Measurements from ENCODE around the gene PRR18.
A peak's percentile ranks its signal among the peaks of the same experiment; 100 is the strongest.

The PRR18 gene

GRCh38 chr6:166318227-166318626 is 10.0 kb upstream of the PRR18 start:
- Histone ChIP-seq H3K9ac (ENCODE audit: low read depth, low read length) (no peak overlapping the region), H3K79me2 (ENCODE audit: insufficient read depth, low read length) (no peaks in the 10 kb centered on the region), H2AFZ (ENCODE audit: low read depth, low read length) (no peak overlapping the region), H3K9me3 (ENCODE audit: insufficient read depth, low read length, severe bottlenecking) (no peaks in the 10 kb centered on the region), H3K4me1 (ENCODE audit: insufficient read depth, low read length) (peaks cover 2% of the 10 kb centered on the region; the same call in 1 of the 2 replicates), H3K27ac (ENCODE audit: low read length) (no peak overlapping the region), H3K4me2 (ENCODE audit: insufficient read depth, low read length) (no peak overlapping the region), H3K4me3 (ENCODE audit: low read depth in 1 of 2, low read length in 2 of 2) (no peak overlapping the region), H3K27me3 (ENCODE audit: insufficient read depth, low read length, poor library complexity) (no peaks in the 10 kb centered on the region), H3K36me3 (ENCODE audit: insufficient read depth, low read length) (peaks cover 29% of the 10 kb centered on the region), H4K20me1 (ENCODE audit: insufficient read depth, low read length) (0 out of 2 replicates have a peak, but pooled peaks cover 10% of the 10 kb centered on the region)
- TF ChIP-seq EZH2 (IDR thresholded peaks at IDR 0.05; ENCODE audit: borderline replicate concordance, low read depth, low read length, severe bottlenecking) = no peak
- TF ChIP-seq CTCF (IDR thresholded peaks at IDR 0.05; ENCODE audit: borderline replicate concordance, extremely low read depth, low read length, poor library complexity, severe bottlenecking) = no peak
- ATAC-seq (ENCODE audit: insufficient read depth, low read depth) (peak; percentile 52; the same call in 2 of the 3 replicates), DNase-seq (no peak)

GRCh38 chr6:166317261-166318212 is 9.3 kb upstream of the PRR18 start:
- Histone ChIP-seq H4K20me1 (ENCODE audit: insufficient read depth, low read length) (0 out of 2 replicates have a peak, but pooled peaks cover 10% of the 10 kb centered on the region), H3K4me1 (ENCODE audit: insufficient read depth, low read length) (peaks cover 2% of the 10 kb centered on the region; the same call in 1 of the 2 replicates), H3K4me2 (ENCODE audit: insufficient read depth, low read length) (no peak overlapping the region), H2AFZ (ENCODE audit: low read depth, low read length) (no peak overlapping the region), H3K9me3 (ENCODE audit: insufficient read depth, low read length, severe bottlenecking) (no peaks in the 10 kb centered on the region), H3K79me2 (ENCODE audit: insufficient read depth, low read length) (no peaks in the 10 kb centered on the region), H3K36me3 (ENCODE audit: insufficient read depth, low read length) (peaks cover 25% of the 10 kb centered on the region), H3K4me3 (ENCODE audit: low read depth in 1 of 2, low read length in 2 of 2) (no peak overlapping the region), H3K27me3 (ENCODE audit: insufficient read depth, low read length, poor library complexity) (no peaks in the 10 kb centered on the region), H3K27ac (ENCODE audit: low read length) (no peak overlapping the region), H3K9ac (ENCODE audit: low read depth, low read length) (no peak overlapping the region)
- no peak for DNase-seq
- ATAC-seq (ENCODE audit: insufficient read depth, low read depth) = peak; percentile 5; the same call in 1 of the 3 replicates
- TF ChIP-seq CTCF (IDR thresholded peaks at IDR 0.05; ENCODE audit: borderline replicate concordance, extremely low read depth, low read length, poor library complexity, severe bottlenecking) = no peak
- no peak for TF ChIP-seq EZH2 (IDR thresholded peaks at IDR 0.05; ENCODE audit: borderline replicate concordance, low read depth, low read length, severe bottlenecking)

- 0 out of 2 replicates have a peak, but pooled peaks cover 6% of the 10 kb centered on the region for H4K20me1 ChIP-seq (ENCODE audit: insufficient read depth, low read length)
- H3K79me2 ChIP-seq (ENCODE audit: insufficient read depth, low read length) = no peaks in the 10 kb centered on the region
- H3K4me3 ChIP-seq (ENCODE audit: low read depth in 1 of 2, low read length in 2 of 2) = no peak overlapping the region
- TF ChIP-seq CTCF (IDR thresholded peaks at IDR 0.05; ENCODE audit: borderline replicate concordance, extremely low read depth, low read length, poor library complexity, severe bottlenecking) (no peak), EZH2 (IDR thresholded peaks at IDR 0.05; ENCODE audit: borderline replicate concordance, low read depth, low read length, severe bottlenecking) (no peak)
- H3K9ac ChIP-seq (ENCODE audit: low read depth, low read length) = no peak overlapping the region
- no peaks in the 10 kb centered on the region for H3K27me3 ChIP-seq (ENCODE audit: insufficient read depth, low read length, poor library complexity)
- H3K9me3 ChIP-seq (ENCODE audit: insufficient read depth, low read length, severe bottlenecking) = no peaks in the 10 kb centered on the region
- peaks cover 13% of the 10 kb centered on the region; the same call in 1 of the 2 replicates for H3K36me3 ChIP-seq (ENCODE audit: insufficient read depth, low read length)
- no peak overlapping the region for H3K4me2 ChIP-seq (ENCODE audit: insufficient read depth, low read length)
- DNase-seq (no peak), ATAC-seq (ENCODE audit: insufficient read depth, low read depth) (no peak)
- H3K27ac ChIP-seq (ENCODE audit: low read length) = no peak overlapping the region
- peaks cover 2% of the 10 kb centered on the region; the same call in 1 of the 2 replicates for H3K4me1 ChIP-seq (ENCODE audit: insufficient read depth, low read length)
- H2AFZ ChIP-seq (ENCODE audit: low read depth, low read length) = no peak overlapping the region
These were observed 7.2 kb upstream of the PRR18 start for GRCh38 chr6:166315436-166315835.
